Stimulated activated CD4-positive, alpha-beta T cell treated with anti-CD3 and anti-CD28 coated beads, Interleukin-12 subunit alpha, Interleukin-12 subunit beta, amount 100 ng/mL, for 48 hours (primary cell): ENCODE data around the gene CEACAM20.
"Not testable (repeated sequence)": the region's sequence is repeated elsewhere in the genome, so short reads cannot be mapped to it uniquely, and the experiment has no call there.

Experiments used
- DNase-seq, 3 donors: peaks; one replicate each; pipeline ENCODE4 v3.0.0-alpha.2; 2020; ENCODE audit warnings: low read depth in 2 of 3, low spot score in 1 of 3

Gene CEACAM20

DNA sequence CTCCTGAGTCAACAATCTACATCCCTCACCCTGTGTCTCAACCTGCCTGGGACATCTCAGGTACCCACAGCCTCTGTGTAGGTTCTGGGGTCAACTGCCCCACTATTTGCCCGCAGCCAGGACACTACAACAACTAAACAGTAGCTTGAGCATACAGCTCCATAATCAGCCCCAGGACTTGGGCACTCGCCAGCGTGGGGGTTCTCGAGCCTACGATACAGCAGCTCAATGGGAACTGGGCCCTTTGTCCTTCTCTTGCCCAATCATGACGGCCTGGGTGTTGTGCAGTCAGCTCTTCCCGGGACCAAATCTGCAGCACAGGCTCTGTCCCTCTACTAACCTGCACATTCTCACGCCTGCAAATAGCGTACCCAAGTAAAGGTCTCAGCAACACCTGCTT lies 30.5 kb downstream of the CEACAM20 start:
- DNase-seq: no peak

DNA sequence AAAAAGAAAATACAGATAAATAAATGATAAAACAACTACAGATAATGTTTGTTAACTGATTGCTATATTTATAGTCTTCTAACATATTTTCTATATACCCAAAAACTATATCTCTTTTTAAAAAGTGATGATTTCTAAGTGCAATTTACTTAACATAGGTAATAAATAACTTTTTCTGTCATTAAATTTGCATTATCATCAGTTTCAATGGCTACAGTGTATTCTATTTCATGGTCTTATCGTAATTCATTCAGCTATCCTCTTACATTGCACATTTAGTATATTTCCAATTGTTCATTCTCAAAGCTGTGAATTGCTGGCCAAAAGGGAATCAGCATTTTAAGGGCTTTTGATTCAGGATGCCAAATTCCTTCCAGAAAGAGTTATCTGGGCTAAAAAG lies 32.8 kb downstream of the CEACAM20 start:
- DNase-seq: no peak

GRCh38 chr19:44476559-44477408 lies 52.7 kb downstream of the CEACAM20 start:
- DNase-seq: no peak

DNA sequence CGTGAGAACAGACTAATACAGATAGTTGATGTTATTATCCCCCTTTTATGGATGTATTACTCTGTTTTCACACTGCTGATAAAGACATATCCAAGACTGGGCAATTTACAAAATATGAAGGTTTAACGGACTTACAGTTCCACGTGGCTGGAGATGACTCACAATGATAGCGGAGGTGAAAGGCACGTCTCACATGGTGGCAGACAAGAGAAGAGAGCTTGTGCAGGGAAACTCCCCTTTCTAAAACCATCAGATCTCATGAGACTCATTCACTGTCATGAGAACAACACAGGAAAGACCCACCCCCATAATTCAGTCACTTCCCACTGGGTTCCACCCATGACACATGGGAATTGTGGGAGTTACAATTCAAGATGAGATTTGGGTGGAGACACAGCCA lies 60.7 kb downstream of the CEACAM20 start:
- not testable (repeated sequence) for DNase-seq

DNA sequence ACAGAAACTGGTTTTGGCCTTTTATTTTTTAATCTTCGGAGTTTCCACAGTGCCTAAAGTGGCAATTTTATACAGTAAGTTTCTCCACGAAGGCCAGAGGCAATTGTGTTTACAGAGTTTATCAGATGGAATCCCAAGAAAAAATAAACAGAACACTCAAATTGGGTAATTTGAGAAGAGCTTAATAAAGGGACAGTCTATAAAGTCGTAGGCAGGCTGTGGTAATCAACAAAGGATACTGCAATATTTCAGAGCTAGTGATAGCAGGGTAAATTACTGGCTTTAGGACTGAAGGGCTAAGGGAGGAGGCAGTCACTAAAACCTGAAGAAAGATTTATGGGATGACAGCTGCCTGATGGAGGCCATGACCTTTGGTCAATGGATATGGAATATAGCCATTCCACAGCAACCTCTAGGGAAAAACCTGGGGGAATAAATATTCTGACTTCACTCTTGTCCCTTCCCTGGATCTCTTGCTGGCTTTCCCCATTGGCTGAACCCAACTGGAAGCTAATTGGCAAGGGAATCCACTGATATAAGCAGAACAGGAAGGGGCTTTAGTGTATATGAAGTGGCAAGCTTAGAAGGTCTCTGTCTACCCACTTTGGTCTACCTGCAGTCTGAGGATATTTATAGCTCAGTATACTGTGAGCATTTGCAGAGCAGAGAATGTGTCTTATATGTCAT lies 66.7 kb downstream of the CEACAM20 start:
- DNase-seq: not testable (repeated sequence)
